ENCODE results near the gene ANKLE1.

GRCh38 chr19:17246681-17247425 lies 34.8 kb upstream of the ANKLE1 start:
- TF ChIP-seq REST (IDR thresholded peaks at IDR 0.05; ENCODE audit: insufficient replicate concordance, low read depth) (no peak), CTCF (IDR thresholded peaks at IDR 0.05; ENCODE audit: insufficient read depth, low read length) (no peak)
